PC-3 (cell line): ENCODE measurements around the gene MPND. TPM values are rescaled to one million over a fixed set of nuclear protein-coding genes. Genes with fewer than 3 reads are reported as not detected.

Experiments
- ATAC-seq: fragments of 200-7000 bp; cut with Tn5 transposase; 2 replicates; pipeline ENCODE4 v1.9.1; 2020; ENCODE audit warnings: mild to moderate bottlenecking, moderate library complexity
- BruUV-seq: library from RNA; stranded (reverse); fragments of 400-500 nt; replicated peaks from 2 replicates; lab custom pipeline; 2021; lab: Mats Ljungman, UMichigan
- CTCF ChIA-PET: fragments of 300-600 bp; sonication (Branson Sonifier 250); formaldehyde crosslinking; loops from one replicate; lab custom pipeline; 2022; ENCODE audit warnings: antibody characterized with exemption; lab: Charles Lee
- POLR2A ChIA-PET: fragments of 300-600 bp; sonication (Branson Sonifier 250); formaldehyde crosslinking; loops from one replicate; lab custom pipeline; 2022; ENCODE audit warnings: antibody characterized with exemption; ENCODE audit not compliant: unreplicated experiment; lab: Charles Lee
- DNase-seq: peaks from one replicate; pipeline ENCODE4 v3.0.0-alpha.2; 2015
- H2AFZ ChIP-seq: fragments of 300-600 bp; sonication (generic); 2 replicates; pipeline ENCODE4 v1.6.0; 2016; ENCODE audit warnings: antibody characterized with exemption, low read length
- H3F3A ChIP-seq: fragments of 300-600 bp; sonication (generic); one replicate; pipeline ENCODE4 v1.6.0; 2017; ENCODE audit warnings: antibody characterized with exemption, low read length, control low read depth, mild to moderate bottlenecking; ENCODE audit not compliant: unreplicated experiment
- H3K27ac ChIP-seq: fragments of 300-600 bp; sonication (generic); 2 replicates; pipeline ENCODE4 v1.5.1; 2016; ENCODE audit warnings: mild to moderate bottlenecking, low read length
- H3K27me3 ChIP-seq: fragments of 300-600 bp; sonication (generic); 2 replicates; pipeline ENCODE4 v1.6.1; 2016; ENCODE audit warnings: low read length, mixed read lengths
- H3K36me3 ChIP-seq: fragments of 300-600 bp; sonication (generic); 2 replicates; pipeline ENCODE4 v1.6.1; 2016; ENCODE audit warnings: low read depth, mixed run types, low read length, mixed read lengths
- H3K4me1 ChIP-seq: fragments of 300-600 bp; sonication (generic); 2 replicates; pipeline ENCODE4 v1.5.1; 2016; ENCODE audit warnings: low read length; ENCODE audit not compliant: insufficient read depth
- H3K4me2 ChIP-seq: fragments of 300-600 bp; sonication (generic); 2 replicates; pipeline ENCODE4 v1.6.0; 2016; ENCODE audit warnings: low read length
- H3K4me3 ChIP-seq: fragments of 300-600 bp; sonication (generic); 2 replicates; pipeline ENCODE4 v1.5.1; 2016; ENCODE audit warnings: mild to moderate bottlenecking, low read length, mixed read lengths
- H3K79me2 ChIP-seq: fragments of 300-600 bp; sonication (generic); 2 replicates; pipeline ENCODE4 v1.6.1; 2017; ENCODE audit warnings: low read length, mixed read lengths
- H3K9ac ChIP-seq: fragments of 300-600 bp; sonication (generic); 2 replicates; pipeline ENCODE4 v1.6.0; 2016; ENCODE audit warnings: mild to moderate bottlenecking, low read length
- H3K9me2 ChIP-seq: fragments of 300-600 bp; sonication (generic); replicated peaks from 2 replicates; pipeline ENCODE4 v1.6.1; 2016; ENCODE audit warnings: mixed run types, low read length, mixed read lengths
- H3K9me3 ChIP-seq: fragments of 300-600 bp; sonication (generic); 2 replicates; pipeline ENCODE4 v1.6.1; 2016; ENCODE audit warnings: low read length, mixed read lengths
- H4K20me1 ChIP-seq: fragments of 300-600 bp; sonication (generic); 2 replicates; pipeline ENCODE4 v1.6.1; 2016; ENCODE audit warnings: low read length, mixed read lengths
- EZH2 ChIP-seq: fragments of 300-600 bp; sonication (generic); IDR thresholded peaks from one replicate; pipeline ENCODE4 v1.6.1; 2017; ENCODE audit warnings: antibody characterized with exemption, mild to moderate bottlenecking, low read length; ENCODE audit not compliant: unreplicated experiment
- EZH2phosphoT487 ChIP-seq: fragments of 300-600 bp; sonication (generic); IDR thresholded peaks from 2 replicates; pipeline ENCODE4 v1.6.1; 2018; ENCODE audit warnings: mild to moderate bottlenecking, antibody characterized with exemption, low read length, borderline replicate concordance
- intact Hi-C: fragments of 100-400 bp; cut with micrococcal nuclease; formaldehyde crosslinking; loops from 2 replicates; pipeline ENCODE4 v1.9.0; 2023
- total RNA-seq: library from RNA; depleted of rRNA; stranded (reverse); fragments of >200 nt; gene quantifications from 2 replicates; pipeline ENCODE4 v1.2.3, GENCODE V29; 2014
- TF ChIP-seq, protein P1 (sequence below): fragments of 300-600 bp; sonication (generic); conservative IDR thresholded peaks from 2 replicates; pipeline ENCODE4 v1.5.1; 2017; ENCODE audit warnings: antibody characterized with exemption, low read depth, mild to moderate bottlenecking, low read length

Gene MPND
- total RNA-seq, 1 experiment from 2014 or later: 5.6 TPM

DNA sequence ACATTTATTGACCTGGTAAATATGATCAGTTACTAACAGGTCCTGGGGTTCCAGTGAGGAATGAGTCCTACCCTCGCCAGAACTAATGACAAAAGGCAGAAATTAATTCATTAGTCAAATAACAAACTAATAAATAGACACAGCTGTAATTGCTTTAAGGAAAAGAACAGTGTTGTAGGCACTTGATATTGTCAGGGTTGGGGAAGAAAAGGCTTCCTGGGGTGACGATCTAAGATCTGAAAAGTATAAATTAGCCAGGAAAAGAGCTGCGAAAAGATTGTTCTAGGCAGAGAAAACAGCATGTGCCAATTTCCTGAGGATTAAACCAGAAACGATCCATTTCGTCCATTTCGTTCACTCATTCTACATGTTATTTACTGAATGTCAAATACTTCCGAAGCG lies 58.4 kb downstream of the MPND start:
- peak overlapping the region; percentile 80 for H3K9ac ChIP-seq

DNA sequence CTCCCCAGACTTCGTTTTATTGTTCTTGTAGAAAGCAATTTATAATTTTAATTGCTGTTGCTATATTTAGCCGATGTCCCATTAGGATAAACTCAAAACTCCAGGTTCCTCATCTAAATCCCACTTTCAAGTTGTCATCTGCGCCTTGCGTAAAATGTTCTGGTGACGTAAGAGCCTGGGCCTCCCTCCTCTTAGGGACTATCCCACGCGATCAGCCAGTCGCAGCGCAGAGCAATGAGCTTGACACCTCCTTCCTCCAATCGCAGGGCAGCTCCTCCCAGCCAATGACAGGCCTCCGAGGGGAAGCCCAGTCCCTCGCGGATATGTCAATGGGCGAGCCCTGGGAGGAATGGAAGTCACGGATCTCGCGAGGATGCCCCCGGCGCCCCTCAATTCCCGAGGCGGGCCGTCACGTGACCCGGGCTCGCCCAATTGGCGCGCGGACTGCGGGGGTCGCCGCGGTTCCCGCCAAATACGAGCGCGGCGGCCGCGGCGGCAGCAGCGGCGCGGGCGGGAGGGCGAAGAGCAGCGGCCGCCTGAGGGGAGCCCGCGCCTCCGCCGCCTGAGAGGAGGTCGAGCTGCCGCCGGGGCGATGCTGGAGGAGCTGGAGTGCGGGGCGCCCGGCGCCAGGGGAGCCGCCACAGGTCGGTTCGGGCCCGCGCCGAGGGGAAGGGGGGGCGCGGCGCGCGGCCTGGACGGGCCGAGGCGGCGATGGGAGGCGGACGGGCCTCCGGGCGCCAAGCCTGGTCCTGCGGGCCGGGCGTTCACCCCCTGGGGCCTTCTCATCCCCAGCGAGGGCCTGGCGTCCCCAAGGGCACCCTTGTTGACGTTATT lies 59.0 kb downstream of the MPND start, which contains the start of gene CHAF1A:
Gene CHAF1A, plus strand, starts transcription at position 470 of the 834 bp plus-strand sequence. Its CDS starts 123 bp downstream, at position 593.
- intact Hi-C loops: loop anchor here (1.0 kb wide), 1 partner anchor 60 kb away; no protein-coding TSS in a partner anchor
- H3K4me3 ChIP-seq: peak within 1 kb of the TSS; percentile 99
- no TSS peak for BruUV-seq
- DNase-seq (peak; percentile 98), ATAC-seq (peak; percentile 95)
- no peaks in the 10 kb centered on the region for H3F3A ChIP-seq
- TF ChIP-seq EZH2phosphoT487 (no peak), EZH2 (no peak)
- TF ChIP-seq, protein P1, sequence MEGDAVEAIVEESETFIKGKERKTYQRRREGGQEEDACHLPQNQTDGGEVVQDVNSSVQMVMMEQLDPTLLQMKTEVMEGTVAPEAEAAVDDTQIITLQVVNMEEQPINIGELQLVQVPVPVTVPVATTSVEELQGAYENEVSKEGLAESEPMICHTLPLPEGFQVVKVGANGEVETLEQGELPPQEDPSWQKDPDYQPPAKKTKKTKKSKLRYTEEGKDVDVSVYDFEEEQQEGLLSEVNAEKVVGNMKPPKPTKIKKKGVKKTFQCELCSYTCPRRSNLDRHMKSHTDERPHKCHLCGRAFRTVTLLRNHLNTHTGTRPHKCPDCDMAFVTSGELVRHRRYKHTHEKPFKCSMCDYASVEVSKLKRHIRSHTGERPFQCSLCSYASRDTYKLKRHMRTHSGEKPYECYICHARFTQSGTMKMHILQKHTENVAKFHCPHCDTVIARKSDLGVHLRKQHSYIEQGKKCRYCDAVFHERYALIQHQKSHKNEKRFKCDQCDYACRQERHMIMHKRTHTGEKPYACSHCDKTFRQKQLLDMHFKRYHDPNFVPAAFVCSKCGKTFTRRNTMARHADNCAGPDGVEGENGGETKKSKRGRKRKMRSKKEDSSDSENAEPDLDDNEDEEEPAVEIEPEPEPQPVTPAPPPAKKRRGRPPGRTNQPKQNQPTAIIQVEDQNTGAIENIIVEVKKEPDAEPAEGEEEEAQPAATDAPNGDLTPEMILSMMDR: no peak
- no peaks in the 10 kb centered on the region for H3K27me3 ChIP-seq
- H3K9ac ChIP-seq: peak within 1 kb of the TSS; percentile 100
- CTCF ChIA-PET: interaction anchor here (0.6 to 1.0 kb wide), 2 partner anchors 27 to 135 kb away, joined by 3 to 11 read pairs; no protein-coding TSS in a partner anchor
- H2AFZ ChIP-seq: peak within 1 kb of the TSS; percentile 87
- POLR2A ChIA-PET: no interaction called here
- H3K79me2 ChIP-seq: peaks cover 72% of the 10 kb centered on the region
- H3K4me1 ChIP-seq: peaks cover 24% of the 10 kb centered on the region
- peak within 1 kb of the TSS; percentile 97 for H3K4me2 ChIP-seq
- H3K9me3 ChIP-seq: no peaks in the 10 kb centered on the region
- H3K9me2 ChIP-seq: no peaks in the 10 kb centered on the region
- peaks cover 13% of the 10 kb centered on the region; the same call in 1 of the 2 replicates for H4K20me1 ChIP-seq
- peak within 1 kb of the TSS; percentile 51 for H3K27ac ChIP-seq
- no peaks in the 10 kb centered on the region; the same call in 1 of the 2 replicates for H3K36me3 ChIP-seq

More for the DNA sequence above, 58.4 kb downstream of the MPND start:
- intact Hi-C loops: loop anchor here (1.0 kb wide), 1 partner anchor 59 kb away; no protein-coding TSS in a partner anchor
- CTCF ChIA-PET: interaction anchor here (1.0 kb wide), 1 partner anchor 27 kb away, joined by 11 read pairs; no protein-coding TSS in a partner anchor
- Histone ChIP-seq H3K4me3 (peak overlapping the region; percentile 71), H3K36me3 (peaks cover 2% of the 10 kb centered on the region; the same call in 1 of the 2 replicates), H2AFZ (peak overlapping the region; percentile 87), H4K20me1 (peaks cover 14% of the 10 kb centered on the region; the same call in 1 of the 2 replicates), H3K4me2 (peak overlapping the region; percentile 94), H3K27me3 (no peaks in the 10 kb centered on the region), H3F3A (no peaks in the 10 kb centered on the region), H3K27ac (peak overlapping the region; percentile 51), H3K79me2 (peaks cover 74% of the 10 kb centered on the region), H3K9me3 (no peaks in the 10 kb centered on the region), H3K4me1 (peaks cover 24% of the 10 kb centered on the region), H3K9me2 (no peaks in the 10 kb centered on the region)
- ATAC-seq: no peak
- POLR2A ChIA-PET: no interaction called here
- no peak for TF ChIP-seq EZH2
- TF ChIP-seq, protein P1: no peak
- no peak for TF ChIP-seq EZH2phosphoT487
- no peak for DNase-seq
- BruUV-seq: TSS peak; percentile 25
